Adrenal gland (tissue), 5 donors: ENCODE measurements around the gene RALGAPA2.

Source experiments
- POLR2A ChIP-seq, 2 donors: fragments of 450-650 bp; IDR thresholded peaks; one replicate each; pipeline ENCODE4 v1.6.1; 2017; ENCODE audit warnings: antibody characterized with exemption in 2 of 2, mild to moderate bottlenecking in 2 of 2, moderate library complexity in 1 of 2
- TF ChIP-seq, protein P1 (sequence below), 6 experiments: fragments of 450-650 bp in 4 of 6; fragments of 200-600 bp in 2 of 6; sonication (generic) in 1 of 6; IDR thresholded peaks; 1 replicate in 5 of 6; 2 replicates in 1 of 6; pipeline versions ENCODE4 v1.5.1 to v1.8.0; 2016 to 2021; ENCODE audit warnings: antibody characterized with exemption in 6 of 6, mild to moderate bottlenecking in 2 of 6, moderate library complexity in 1 of 6
- donor health status: DM: no; HTN: no; CAD: no.

DNA sequence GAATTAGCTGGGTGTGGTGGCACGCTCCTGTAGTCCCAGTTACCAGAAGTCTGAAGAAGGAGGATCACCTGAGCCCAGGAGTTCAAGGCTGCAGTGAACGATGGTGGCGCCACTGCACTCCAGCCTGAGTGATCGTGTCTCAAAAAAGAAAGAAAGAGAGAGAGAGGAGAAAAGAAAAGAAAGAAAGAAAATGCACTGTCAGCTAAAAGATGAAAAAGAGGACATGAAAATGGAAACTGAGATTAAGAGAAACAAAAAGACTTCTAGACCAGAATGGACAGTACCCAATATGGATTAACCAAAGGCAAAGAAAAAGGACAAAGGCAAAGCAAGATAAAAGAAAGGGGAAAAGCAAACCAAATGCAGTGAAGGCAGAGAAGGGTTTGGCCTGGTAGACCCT is 9.0 kb upstream of the RALGAPA2 start:
- TF ChIP-seq, protein P1, sequence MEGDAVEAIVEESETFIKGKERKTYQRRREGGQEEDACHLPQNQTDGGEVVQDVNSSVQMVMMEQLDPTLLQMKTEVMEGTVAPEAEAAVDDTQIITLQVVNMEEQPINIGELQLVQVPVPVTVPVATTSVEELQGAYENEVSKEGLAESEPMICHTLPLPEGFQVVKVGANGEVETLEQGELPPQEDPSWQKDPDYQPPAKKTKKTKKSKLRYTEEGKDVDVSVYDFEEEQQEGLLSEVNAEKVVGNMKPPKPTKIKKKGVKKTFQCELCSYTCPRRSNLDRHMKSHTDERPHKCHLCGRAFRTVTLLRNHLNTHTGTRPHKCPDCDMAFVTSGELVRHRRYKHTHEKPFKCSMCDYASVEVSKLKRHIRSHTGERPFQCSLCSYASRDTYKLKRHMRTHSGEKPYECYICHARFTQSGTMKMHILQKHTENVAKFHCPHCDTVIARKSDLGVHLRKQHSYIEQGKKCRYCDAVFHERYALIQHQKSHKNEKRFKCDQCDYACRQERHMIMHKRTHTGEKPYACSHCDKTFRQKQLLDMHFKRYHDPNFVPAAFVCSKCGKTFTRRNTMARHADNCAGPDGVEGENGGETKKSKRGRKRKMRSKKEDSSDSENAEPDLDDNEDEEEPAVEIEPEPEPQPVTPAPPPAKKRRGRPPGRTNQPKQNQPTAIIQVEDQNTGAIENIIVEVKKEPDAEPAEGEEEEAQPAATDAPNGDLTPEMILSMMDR (IDR thresholded peaks at IDR 0.05), result no peak
- TF ChIP-seq POLR2A (IDR thresholded peaks at IDR 0.05), result no peak
